GM18507 (cell line): ENCODE results near the gene ANKRD26.

ENCODE experiments used
- DNase-seq: peaks from one replicate; pipeline ENCODE4 v3.0.0; 2011; ENCODE audit warnings: low read depth; ENCODE audit not compliant: insufficient read length; ENCODE audit errors: extremely low spot score
- FAIRE-seq: peaks from 2 replicates; lab custom pipeline; 2011; peaks lifted over from hg19 to GRCh38; lab: Jason Lieb, UNC

Gene ANKRD26

GRCh38 chr10:27030060-27030459 lies 70.2 kb downstream of the ANKRD26 start:
- DNase-seq, result no peak
- FAIRE-seq, result peak; percentile 60

DNA sequence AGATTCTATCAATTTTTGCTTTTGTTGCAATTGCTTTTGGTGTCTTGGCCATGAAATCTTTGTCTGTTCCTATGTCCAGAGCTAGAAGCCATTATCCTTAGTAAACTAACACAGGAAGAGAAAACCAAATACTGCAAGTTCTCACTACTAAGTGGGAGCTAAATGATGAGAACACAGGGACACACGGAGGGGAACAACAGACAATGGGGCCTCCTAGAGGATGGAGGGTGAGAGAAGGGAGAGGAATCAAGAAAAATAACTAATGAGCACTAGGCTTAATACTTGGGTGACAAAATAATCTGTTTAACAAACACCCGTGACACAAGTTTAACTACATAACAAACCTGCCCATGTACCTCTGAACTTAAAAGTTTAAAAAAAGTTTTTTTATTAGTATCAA lies 78.2 kb downstream of the ANKRD26 start:
- DNase-seq, result no peak
- peak; percentile 56 for FAIRE-seq

GRCh38 chr10:27020243-27020642 lies 80.1 kb downstream of the ANKRD26 start:
- DNase-seq (no peak), FAIRE-seq (no peak)

GRCh38 chr10:27019827-27020226 lies 80.5 kb downstream of the ANKRD26 start:
- no peak for FAIRE-seq

DNA sequence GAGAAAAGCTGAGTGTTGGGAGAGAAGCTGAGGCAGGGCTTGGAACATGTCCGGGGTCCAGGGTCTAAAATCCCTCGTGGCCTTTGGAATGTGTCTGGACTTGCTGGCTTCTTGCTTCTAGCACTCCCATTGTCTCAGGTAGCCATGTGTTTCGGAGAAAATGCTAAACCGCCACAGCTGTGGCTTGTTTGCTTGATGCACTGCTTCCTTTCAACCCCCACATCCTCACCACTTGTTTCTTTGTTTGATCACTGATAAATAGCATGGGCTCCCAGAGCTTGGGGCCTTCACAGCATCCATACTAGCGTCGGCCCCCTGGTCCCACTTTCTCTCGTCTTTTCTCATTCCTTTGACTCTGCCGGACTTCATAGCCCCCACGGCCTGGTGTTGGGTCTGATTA lies 102.7 kb downstream of the ANKRD26 start:
- FAIRE-seq (no peak), DNase-seq (no peak)

More at GRCh38 chr10:27019827-27020226, 80.5 kb downstream of the ANKRD26 start:
- no peak for DNase-seq

DNA sequence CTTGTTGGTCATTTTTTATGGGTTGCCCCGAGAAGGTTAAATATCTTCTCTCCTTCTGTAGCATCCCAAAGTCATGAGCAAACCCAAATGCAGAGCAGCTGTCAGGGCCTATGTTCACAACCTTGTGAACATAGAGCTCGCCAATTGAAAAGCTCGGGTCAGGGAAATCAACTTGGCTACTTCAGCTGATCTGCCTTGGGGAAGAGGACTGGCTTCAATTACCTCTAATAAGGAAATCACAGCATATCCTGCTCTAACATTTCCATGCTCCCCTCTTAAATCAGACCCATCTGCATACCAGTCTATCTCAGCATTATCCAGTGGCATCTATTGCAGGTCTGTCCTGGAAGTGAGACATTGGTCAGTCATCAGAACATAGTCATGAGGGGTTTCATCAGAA lies 105.6 kb downstream of the ANKRD26 start:
- FAIRE-seq (no peak), DNase-seq (no peak)

GRCh38 chr10:26987851-26988250 lies 112.4 kb downstream of the ANKRD26 start:
- DNase-seq, result no peak
- no peak for FAIRE-seq

- DNase-seq, result no peak
- no peak for FAIRE-seq
These were observed 117.1 kb downstream of the ANKRD26 start for GRCh38 chr10:26983156-26983555.

- FAIRE-seq (no peak), DNase-seq (no peak)
These were observed 118.2 kb downstream of the ANKRD26 start for GRCh38 chr10:26982058-26982457.

DNA sequence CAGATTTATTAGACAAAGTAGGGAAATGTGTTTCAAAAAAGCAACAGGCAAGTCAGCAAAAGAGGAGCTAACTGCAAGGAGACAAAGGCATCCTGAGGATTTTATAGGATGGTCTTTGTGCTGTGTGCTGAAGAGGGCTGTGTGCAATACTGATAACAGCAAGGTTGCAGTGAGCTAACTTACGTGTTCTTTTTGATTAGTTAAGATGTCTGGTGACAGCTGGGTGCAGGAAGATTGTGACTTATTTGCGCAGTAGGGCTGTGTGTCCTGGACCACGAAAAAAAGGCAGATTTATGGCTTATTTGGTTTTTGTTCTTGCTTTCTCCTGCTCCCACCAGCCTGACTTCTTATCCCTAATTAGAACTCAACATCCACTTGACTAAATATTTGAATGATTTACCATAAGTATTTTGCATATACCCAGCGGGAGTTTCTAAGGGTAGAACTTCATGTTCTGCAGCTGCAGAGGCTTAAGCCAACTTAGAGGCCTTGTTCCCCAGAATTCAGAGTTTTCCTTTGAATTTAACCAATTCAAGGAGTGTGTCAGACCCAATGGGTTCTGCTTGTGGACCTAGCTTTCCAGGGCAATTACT lies 119.0 kb downstream of the ANKRD26 start:
- FAIRE-seq (no peak), DNase-seq (no peak)

- no peak for FAIRE-seq
These were observed 121.8 kb downstream of the ANKRD26 start for GRCh38 chr10:26978519-26978918.

DNA sequence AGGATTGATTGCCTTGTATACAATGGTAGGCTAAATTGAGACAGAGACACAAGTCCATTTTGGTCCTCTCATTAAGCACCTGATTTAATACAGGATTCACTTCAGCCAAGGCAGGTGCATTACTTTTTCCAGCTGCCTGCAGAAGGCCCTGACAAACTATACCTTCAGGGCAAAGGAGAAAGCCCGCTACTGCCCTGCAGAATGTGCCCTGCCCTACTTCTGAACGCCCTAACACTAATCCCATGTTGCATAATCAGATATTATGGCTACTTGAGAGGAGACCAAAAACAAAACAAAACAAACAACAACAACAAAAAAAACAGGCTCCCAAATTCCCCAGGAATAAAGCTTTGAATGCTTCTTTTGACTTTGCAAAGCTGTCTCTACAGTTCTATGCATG lies 122.7 kb downstream of the ANKRD26 start:
- DNase-seq, result no peak
- no peak for FAIRE-seq

More at GRCh38 chr10:26978519-26978918, 121.8 kb downstream of the ANKRD26 start:
- DNase-seq, result no peak

- FAIRE-seq (peak; percentile 52), DNase-seq (peak; percentile 8)
These were observed 129.6 kb downstream of the ANKRD26 start for GRCh38 chr10:26970667-26971066.

DNA sequence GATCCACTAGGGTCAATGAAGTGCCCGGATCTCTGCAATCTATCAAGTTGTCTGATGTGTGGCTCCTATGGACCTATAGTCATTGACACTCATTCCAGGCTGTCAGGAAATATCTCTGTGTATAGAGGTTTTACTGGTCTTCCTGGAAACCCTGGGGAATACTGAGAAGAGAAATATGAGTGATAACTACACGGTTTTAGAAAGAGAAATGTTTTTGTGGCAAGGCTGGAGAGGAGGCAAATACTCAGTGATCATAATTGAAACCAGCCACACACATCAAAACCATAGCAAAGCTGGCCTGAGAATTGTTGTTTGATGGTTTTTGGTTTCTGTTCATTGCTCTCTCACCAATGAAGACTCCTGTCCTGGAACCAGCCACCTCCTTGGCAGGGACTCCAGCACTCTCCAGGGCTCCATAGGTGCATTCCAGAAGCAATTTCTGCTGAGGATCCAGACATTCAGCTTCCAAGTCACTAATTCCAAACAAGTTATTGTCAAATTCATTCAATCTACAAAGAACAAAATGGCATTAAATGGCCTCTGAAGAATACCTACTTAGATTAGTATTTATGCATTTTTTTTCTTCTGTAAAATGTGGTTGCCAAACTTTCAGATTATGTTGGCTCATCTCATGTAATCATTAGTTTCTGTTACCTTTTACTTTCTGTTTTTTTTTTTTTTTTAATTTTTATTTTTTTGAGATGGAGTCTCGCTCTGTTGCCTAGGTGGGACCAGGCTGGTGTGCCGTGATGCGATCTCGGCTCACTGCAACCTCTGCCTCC lies 131.0 kb downstream of the ANKRD26 start:
- DNase-seq, result peak; percentile 12
- peak; percentile 89 for FAIRE-seq

GRCh38 chr10:26962835-26963234 lies 137.5 kb downstream of the ANKRD26 start:
- FAIRE-seq, result no peak
- DNase-seq, result no peak

DNA sequence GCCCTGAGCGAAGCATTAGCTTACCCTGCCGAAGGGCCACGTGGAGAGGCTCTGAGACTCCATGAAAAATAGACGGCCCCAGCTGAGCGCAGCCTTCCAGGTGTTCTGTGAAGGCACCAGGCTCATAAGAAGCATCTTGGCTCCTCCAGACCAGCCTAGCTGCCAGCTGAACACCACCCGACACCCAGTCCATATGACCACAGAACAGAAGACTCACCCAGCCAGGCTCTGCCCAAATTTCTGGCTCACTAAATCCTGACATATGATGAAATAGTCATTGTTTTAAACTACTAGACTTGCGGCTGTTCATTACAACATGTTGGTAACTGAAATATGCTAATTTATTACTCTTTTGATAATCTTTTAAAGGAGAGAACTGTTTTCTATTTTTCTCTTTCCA lies 140.0 kb downstream of the ANKRD26 start:
- FAIRE-seq (no peak), DNase-seq (no peak)

DNA sequence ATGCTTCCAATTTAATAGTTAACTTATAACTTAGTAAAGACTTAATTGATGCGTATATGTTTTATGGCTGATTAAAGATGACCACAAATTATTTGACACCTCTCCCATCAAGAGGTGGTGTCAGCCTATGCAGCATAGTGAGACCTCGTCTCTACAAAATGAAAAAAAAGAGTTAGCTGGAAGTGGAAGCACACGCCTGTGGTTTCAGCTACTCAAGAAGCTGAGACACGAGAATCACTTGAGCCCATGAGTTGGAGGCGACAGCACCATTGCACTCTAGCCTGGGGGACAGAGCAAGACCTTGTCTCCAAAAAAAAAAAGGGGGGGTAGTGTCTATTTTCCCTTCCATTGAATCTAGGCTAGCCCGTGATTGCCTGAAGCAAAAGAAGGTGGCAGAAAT lies 140.5 kb downstream of the ANKRD26 start:
- FAIRE-seq, result no peak
- no peak for DNase-seq
